Measurements from ENCODE around the gene FAM174C. TPM values are rescaled to one million over a fixed set of nuclear protein-coding genes. Genes with fewer than 3 reads are reported as not detected.

The FAM174C gene
- total RNA-seq, 2 donors from 2014 or later = 41.8 to 114 TPM

GRCh38 chr19:1309977-1310852 lies 34.9 kb downstream of the FAM174C start:
- H3K27ac ChIP-seq = no peak overlapping the region
- no peaks in the 10 kb centered on the region for H3K9me3 ChIP-seq
- DNase-seq = no peak
- no peaks in the 10 kb centered on the region for H3K36me3 ChIP-seq
- TF ChIP-seq CTCF (IDR thresholded peaks at IDR 0.05) = no peak
- H3K27me3 ChIP-seq = no peaks in the 10 kb centered on the region
- no peak overlapping the region for H3K9ac ChIP-seq (ENCODE audit: low read depth in 2 of 2, low read length in 2 of 2)
- H3K4me1 ChIP-seq = peaks cover 5% of the 10 kb centered on the region
- no peak overlapping the region for H3K4me3 ChIP-seq
- intact Hi-C loops (cut with DNase I) = no loop called here

DNA sequence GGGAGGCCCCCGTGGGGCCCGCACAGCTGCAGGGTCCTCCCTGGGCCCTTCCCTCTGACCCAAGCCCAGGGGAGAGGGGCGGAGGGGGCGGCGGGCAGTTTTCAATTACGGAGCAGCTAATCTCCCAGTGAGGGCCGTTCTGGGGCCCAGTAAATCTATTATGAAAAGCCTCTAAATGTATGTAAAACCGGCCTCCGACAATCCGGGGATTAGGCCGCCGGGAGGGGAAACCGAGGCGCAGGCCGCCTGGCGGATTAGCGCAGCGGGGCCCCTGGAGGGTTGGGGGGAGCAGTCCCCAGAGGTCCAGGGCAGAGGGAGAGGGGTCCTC lies 35.5 kb downstream of the FAM174C start:
- Histone ChIP-seq H3K36me3 (no peaks in the 10 kb centered on the region), H3K9me3 (no peaks in the 10 kb centered on the region), H3K4me3 (no peak overlapping the region), H3K27me3 (peaks cover 6% of the 10 kb centered on the region), H3K27ac (no peak overlapping the region), H3K9ac (ENCODE audit: low read depth in 2 of 2, low read length in 2 of 2) (no peak overlapping the region), H3K4me1 (peaks cover 8% of the 10 kb centered on the region)
- no peak for TF ChIP-seq CTCF (IDR thresholded peaks at IDR 0.05)
- DNase-seq = no peak
- intact Hi-C loops (cut with DNase I) = no loop called here

GRCh38 chr19:1311543-1312091 lies 36.3 kb downstream of the FAM174C start:
- H3K9ac ChIP-seq (ENCODE audit: low read depth in 2 of 2, low read length in 2 of 2) = no peak overlapping the region
- no peaks in the 10 kb centered on the region for H3K9me3 ChIP-seq
- H3K36me3 ChIP-seq = no peaks in the 10 kb centered on the region
- no peak overlapping the region for H3K27ac ChIP-seq
- H3K4me1 ChIP-seq = peaks cover 8% of the 10 kb centered on the region
- peaks cover 11% of the 10 kb centered on the region for H3K27me3 ChIP-seq
- H3K4me3 ChIP-seq = no peak overlapping the region
- intact Hi-C loops (cut with DNase I) = no loop called here
- TF ChIP-seq CTCF (IDR thresholded peaks at IDR 0.05) = no peak
- no peak for DNase-seq

DNA sequence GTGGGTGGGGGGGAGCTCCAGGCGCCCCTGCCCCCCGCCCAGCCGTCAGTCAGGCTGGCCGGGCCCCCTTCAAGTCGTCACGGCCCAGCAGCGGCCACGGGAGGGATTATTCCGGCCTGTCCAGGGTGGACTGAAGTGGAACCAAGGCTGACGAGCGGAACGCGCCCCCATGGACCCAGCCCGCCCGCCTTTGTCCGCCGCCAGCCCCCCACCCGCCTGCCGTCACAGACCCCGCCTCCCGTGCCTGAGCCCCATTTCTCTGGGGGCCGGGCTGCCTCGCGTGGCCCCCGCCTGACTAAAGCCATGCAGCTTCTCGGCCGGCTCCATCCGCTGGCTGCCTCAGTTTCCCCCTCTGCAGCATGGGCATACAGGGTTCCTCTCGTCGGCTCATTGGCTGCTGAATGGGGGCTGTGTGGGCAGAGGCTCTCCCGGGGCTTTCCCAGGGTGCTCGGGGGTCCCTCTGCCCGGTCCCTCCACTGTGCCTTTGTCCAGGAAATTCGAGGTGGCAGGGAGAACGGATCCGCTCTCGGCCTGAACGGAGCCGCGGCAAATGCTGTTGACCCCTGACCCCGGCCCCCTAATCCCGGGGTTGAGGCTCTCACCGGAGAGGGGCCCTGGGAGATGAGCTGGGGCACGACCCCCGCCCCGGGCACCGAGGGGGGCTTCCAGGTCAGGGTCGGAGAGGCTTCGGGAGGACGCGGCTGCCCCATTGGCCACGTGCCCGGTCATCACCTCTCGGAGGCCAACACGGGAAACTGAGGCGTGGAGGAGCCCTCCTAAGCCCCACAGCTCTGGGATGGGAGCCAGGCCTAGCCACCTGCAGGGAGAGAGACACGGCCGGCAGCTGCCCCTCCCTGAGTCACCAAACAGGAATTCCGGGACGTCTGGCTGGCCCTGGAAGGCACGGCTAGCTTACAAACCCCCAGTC lies 37.7 kb downstream of the FAM174C start:
- intact Hi-C loops (cut with DNase I) = no loop called here
- H3K4me1 ChIP-seq = peaks cover 8% of the 10 kb centered on the region
- H3K27me3 ChIP-seq = peaks cover 11% of the 10 kb centered on the region
- H3K36me3 ChIP-seq = no peaks in the 10 kb centered on the region
- H3K4me3 ChIP-seq = no peak overlapping the region
- no peak for TF ChIP-seq CTCF (IDR thresholded peaks at IDR 0.05)
- H3K9ac ChIP-seq (ENCODE audit: low read depth in 2 of 2, low read length in 2 of 2) = no peak overlapping the region
- H3K27ac ChIP-seq = no peak overlapping the region
- DNase-seq = peak; percentile 61
- no peaks in the 10 kb centered on the region for H3K9me3 ChIP-seq

All from colonic mucosa (tissue), 4 donors.